GM12874 (cell line): ENCODE data around the gene SLC22A23.

ENCODE experiments used
- TF ChIP-seq, protein P1 (sequence below): IDR thresholded peaks from 2 replicates; pipeline ENCODE4 v1.5.1; 2011; ENCODE audit warnings: low read depth, mild to moderate bottlenecking, control low read depth, low read length, moderate library complexity; ENCODE audit not compliant: insufficient read depth

SLC22A23 gene

DNA sequence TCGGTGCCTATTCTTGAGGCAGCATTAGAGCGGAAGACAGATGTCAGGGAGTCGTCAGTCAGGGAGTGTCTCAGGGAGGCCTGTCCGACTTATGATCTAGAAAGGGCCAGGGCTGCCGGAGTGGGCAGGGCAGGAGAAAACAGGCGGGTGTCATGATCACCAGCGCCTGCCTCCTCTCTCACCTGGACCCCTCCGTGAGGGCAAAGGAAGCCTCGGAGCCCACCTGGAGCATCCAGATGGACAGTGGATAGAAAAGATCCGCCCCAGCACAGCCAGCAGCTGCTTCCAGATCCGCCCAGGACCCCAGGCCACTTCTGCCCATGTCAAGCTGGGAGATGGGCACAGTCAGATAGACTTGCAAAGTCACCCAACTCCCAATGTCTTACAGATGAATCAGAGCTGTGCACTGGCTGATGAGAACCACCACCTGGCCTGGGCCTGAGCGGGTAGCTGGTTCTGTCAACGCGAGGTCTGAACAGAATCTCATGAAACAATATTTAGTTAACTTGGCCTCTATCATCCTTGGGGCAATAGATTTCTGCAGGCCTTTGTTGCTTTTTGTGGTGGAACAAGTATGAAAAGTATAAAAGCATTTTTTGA is 175.9 kb downstream of the SLC22A23 start:
- TF ChIP-seq, protein P1, sequence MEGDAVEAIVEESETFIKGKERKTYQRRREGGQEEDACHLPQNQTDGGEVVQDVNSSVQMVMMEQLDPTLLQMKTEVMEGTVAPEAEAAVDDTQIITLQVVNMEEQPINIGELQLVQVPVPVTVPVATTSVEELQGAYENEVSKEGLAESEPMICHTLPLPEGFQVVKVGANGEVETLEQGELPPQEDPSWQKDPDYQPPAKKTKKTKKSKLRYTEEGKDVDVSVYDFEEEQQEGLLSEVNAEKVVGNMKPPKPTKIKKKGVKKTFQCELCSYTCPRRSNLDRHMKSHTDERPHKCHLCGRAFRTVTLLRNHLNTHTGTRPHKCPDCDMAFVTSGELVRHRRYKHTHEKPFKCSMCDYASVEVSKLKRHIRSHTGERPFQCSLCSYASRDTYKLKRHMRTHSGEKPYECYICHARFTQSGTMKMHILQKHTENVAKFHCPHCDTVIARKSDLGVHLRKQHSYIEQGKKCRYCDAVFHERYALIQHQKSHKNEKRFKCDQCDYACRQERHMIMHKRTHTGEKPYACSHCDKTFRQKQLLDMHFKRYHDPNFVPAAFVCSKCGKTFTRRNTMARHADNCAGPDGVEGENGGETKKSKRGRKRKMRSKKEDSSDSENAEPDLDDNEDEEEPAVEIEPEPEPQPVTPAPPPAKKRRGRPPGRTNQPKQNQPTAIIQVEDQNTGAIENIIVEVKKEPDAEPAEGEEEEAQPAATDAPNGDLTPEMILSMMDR: no peak

DNA sequence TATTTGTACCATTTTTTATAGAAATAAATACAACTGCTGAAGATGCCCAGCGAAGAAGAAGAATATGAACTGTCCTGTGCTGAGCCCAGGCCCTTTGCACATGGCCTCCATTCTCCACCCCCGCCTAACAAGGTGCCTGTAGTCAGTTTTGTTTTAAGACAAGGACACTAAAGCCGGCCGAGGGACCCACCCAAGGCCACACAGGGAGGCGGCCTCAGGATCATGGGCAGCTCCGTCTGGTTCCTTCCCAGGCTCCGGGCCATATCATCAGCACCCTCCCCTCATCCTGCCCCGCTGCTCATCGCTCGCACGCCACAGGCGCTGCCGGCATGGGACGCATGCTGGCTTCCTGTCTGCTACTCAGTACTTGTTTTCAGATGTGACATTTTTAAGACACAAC is 176.8 kb downstream of the SLC22A23 start:
- TF ChIP-seq, protein P1: no peak

GRCh38 chr6:3278691-3279090 is 178.2 kb downstream of the SLC22A23 start:
- TF ChIP-seq, protein P1: no peak

- TF ChIP-seq, protein P1: no peak
Measured at GRCh38 chr6:3277851-3278416, 178.9 kb downstream of the SLC22A23 start.

- TF ChIP-seq, protein P1: no peak
Measured at GRCh38 chr6:3277251-3277650, 179.6 kb downstream of the SLC22A23 start.

- TF ChIP-seq, protein P1: no peak
Measured at GRCh38 chr6:3276174-3277167, 180.4 kb downstream of the SLC22A23 start.
